Activated naive CD8-positive, alpha-beta T cell treated with anti-CD3 and anti-CD28 coated beads, Interleukin-2, amount 10 ng/mL, durations not matched to agents 7 days and 5 days (primary cell): ENCODE measurements around the gene XXYLT1. TPM values are rescaled to one million over a fixed set of nuclear protein-coding genes. Genes with fewer than 3 reads are reported as not detected.

Experiments
- ATAC-seq: fragments of 150-1000 bp; cut with Tn5 transposase; one replicate; pipeline ENCODE4 v1.10.0; 2021; ENCODE audit warnings: low read depth, moderate library complexity
- POLR2A ChIA-PET: fragments of 350-600 bp; sonication (Branson Sonifier 250); formaldehyde crosslinking; loops from one replicate; lab custom pipeline; 2021; ENCODE audit warnings: antibody characterized with exemption; lab: Charles Lee
- DNase-seq: peaks from one replicate; pipeline ENCODE4 v3.0.0; 2021
- H3K27ac Mint-ChIP-seq: one replicate; pipeline ENCODE4 v1.8.0; 2022; ENCODE audit warnings: mild to moderate bottlenecking, mixed read lengths
- H3K27me3 Mint-ChIP-seq: one replicate; pipeline ENCODE4 v1.8.0; 2022; ENCODE audit warnings: mild to moderate bottlenecking, moderate library complexity, mixed read lengths
- H3K36me3 Mint-ChIP-seq: one replicate; pipeline ENCODE4 v1.8.0; 2021; ENCODE audit warnings: mild to moderate bottlenecking, mixed read lengths
- H3K4me1 Mint-ChIP-seq: one replicate; pipeline ENCODE4 v1.8.0; 2021; ENCODE audit warnings: mixed read lengths
- H3K4me3 Mint-ChIP-seq: one replicate; pipeline ENCODE4 v1.8.0; 2022; ENCODE audit warnings: mild to moderate bottlenecking, moderate library complexity, mixed read lengths
- H3K9me3 Mint-ChIP-seq: one replicate; pipeline ENCODE4 v1.8.0; 2021; ENCODE audit warnings: mixed read lengths
- total RNA-seq, 2 experiments: library from RNA; stranded (reverse); gene quantifications; one replicate each; pipeline ENCODE4 v1.2.3, GENCODE V29; 2021

The XXYLT1 gene
- total RNA-seq, 2 experiments from 2014 or later = 6.8 to 8.3 TPM

- no peaks in the 10 kb centered on the region for H3K27me3 Mint-ChIP-seq
- POLR2A ChIA-PET = no interaction called here
- ATAC-seq (no peak), DNase-seq (peak; percentile 16)
- H3K36me3 Mint-ChIP-seq = no peaks in the 10 kb centered on the region
- H3K4me3 Mint-ChIP-seq = peak overlapping the region; percentile 58
- no peaks in the 10 kb centered on the region for H3K9me3 Mint-ChIP-seq
- H3K27ac Mint-ChIP-seq = no peak overlapping the region
- H3K4me1 Mint-ChIP-seq = peaks cover 1% of the 10 kb centered on the region
These were observed 183.6 kb downstream of the XXYLT1 start for GRCh38 chr3:195087328-195087727.

- Mint-ChIP-seq H3K27me3 (no peaks in the 10 kb centered on the region), H3K36me3 (no peaks in the 10 kb centered on the region), H3K9me3 (no peaks in the 10 kb centered on the region), H3K4me3 (no peak overlapping the region), H3K4me1 (peaks cover 1% of the 10 kb centered on the region), H3K27ac (no peak overlapping the region)
- ATAC-seq = no peak
- POLR2A ChIA-PET = no interaction called here
- DNase-seq = peak; percentile 18
These were observed 184.1 kb downstream of the XXYLT1 start for GRCh38 chr3:195086885-195087284.

DNA sequence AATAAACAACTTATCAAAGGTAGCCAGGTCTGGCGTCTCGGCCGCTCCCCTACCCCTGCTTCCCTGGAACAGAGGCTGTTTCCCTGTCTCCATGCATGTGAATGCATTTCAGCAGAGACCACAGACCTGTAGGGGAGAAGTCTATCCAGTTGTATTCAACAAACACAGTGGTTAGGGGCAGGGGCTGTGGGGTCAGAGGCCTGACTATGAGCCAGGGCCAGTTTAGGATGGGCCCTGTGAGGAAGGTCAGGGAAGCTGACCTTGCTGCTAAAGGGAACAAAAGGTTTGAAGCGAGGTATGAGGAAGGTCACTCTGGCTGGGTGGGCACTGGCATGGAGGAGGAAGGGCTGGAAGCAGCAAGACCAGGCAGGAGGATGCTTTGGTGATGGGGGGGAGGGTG is 184.6 kb downstream of the XXYLT1 start:
- H3K9me3 Mint-ChIP-seq = no peaks in the 10 kb centered on the region
- H3K27ac Mint-ChIP-seq = no peak overlapping the region
- ATAC-seq (no peak), DNase-seq (peak; percentile 12)
- no peak overlapping the region for H3K4me3 Mint-ChIP-seq
- no peaks in the 10 kb centered on the region for H3K27me3 Mint-ChIP-seq
- H3K36me3 Mint-ChIP-seq = no peaks in the 10 kb centered on the region
- POLR2A ChIA-PET = no interaction called here
- H3K4me1 Mint-ChIP-seq = peaks cover 1% of the 10 kb centered on the region

- Mint-ChIP-seq H3K9me3 (no peaks in the 10 kb centered on the region), H3K4me1 (peaks cover 1% of the 10 kb centered on the region), H3K4me3 (no peak overlapping the region), H3K36me3 (no peaks in the 10 kb centered on the region), H3K27me3 (no peaks in the 10 kb centered on the region), H3K27ac (no peak overlapping the region)
- ATAC-seq (no peak), DNase-seq (peak; percentile 15)
- POLR2A ChIA-PET = no interaction called here
These were observed 185.4 kb downstream of the XXYLT1 start for GRCh38 chr3:195085356-195086130.

DNA sequence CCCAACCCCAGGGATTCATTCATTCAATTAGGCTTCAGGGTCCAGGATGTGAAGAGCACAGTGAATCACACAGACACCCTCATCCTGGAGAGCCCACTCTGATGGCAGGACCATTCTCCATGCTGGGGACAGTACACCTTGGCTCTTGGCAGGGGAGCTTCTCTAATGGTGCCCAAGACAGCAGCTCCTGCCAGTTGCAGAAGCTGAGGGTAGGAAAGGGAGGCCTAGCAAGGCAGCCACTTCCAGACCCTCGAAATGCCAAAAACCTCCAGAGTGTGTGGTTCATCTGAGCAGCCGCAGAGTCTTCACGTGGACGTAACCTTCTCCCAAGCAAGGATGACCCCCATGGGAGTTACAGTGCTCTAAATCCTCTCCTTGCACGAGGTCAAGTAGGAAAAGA is 186.2 kb downstream of the XXYLT1 start:
- no peaks in the 10 kb centered on the region for H3K36me3 Mint-ChIP-seq
- no peak overlapping the region for H3K4me3 Mint-ChIP-seq
- H3K9me3 Mint-ChIP-seq = no peaks in the 10 kb centered on the region
- peaks cover 3% of the 10 kb centered on the region for H3K4me1 Mint-ChIP-seq
- DNase-seq (no peak), ATAC-seq (no peak)
- POLR2A ChIA-PET = no interaction called here
- H3K27me3 Mint-ChIP-seq = no peaks in the 10 kb centered on the region
- no peak overlapping the region for H3K27ac Mint-ChIP-seq

GRCh38 chr3:195083659-195084058 is 187.3 kb downstream of the XXYLT1 start:
- no peak for DNase-seq
- POLR2A ChIA-PET = no interaction called here
- Mint-ChIP-seq H3K36me3 (no peaks in the 10 kb centered on the region), H3K27ac (no peak overlapping the region), H3K9me3 (no peaks in the 10 kb centered on the region), H3K27me3 (no peaks in the 10 kb centered on the region), H3K4me3 (no peak overlapping the region), H3K4me1 (peaks cover 6% of the 10 kb centered on the region)
- ATAC-seq = no peak

DNA sequence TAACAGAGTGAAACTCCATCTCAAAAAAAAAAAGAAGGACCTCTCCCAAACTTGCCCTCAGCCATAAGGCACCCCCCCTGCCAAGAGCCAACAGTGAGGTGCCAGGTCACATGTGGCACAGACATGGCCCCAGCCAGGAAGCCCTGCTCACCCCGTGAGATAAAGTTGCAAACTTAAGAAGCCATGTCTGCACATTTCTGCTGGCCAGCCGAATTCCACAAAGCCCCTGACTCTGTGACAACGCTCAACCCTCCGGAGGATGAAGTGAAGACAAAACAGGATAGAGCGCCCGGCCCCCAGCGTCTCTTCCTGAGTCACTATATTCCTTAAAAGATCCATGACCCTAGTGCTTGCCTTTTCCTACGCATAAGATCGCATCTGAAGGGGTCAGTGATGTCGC is 188.1 kb downstream of the XXYLT1 start:
- POLR2A ChIA-PET = no interaction called here
- no peaks in the 10 kb centered on the region for H3K27me3 Mint-ChIP-seq
- DNase-seq = no peak
- H3K4me3 Mint-ChIP-seq = no peak overlapping the region
- peaks cover 6% of the 10 kb centered on the region for H3K4me1 Mint-ChIP-seq
- no peak overlapping the region for H3K27ac Mint-ChIP-seq
- no peak for ATAC-seq
- H3K36me3 Mint-ChIP-seq = no peaks in the 10 kb centered on the region
- H3K9me3 Mint-ChIP-seq = no peaks in the 10 kb centered on the region

DNA sequence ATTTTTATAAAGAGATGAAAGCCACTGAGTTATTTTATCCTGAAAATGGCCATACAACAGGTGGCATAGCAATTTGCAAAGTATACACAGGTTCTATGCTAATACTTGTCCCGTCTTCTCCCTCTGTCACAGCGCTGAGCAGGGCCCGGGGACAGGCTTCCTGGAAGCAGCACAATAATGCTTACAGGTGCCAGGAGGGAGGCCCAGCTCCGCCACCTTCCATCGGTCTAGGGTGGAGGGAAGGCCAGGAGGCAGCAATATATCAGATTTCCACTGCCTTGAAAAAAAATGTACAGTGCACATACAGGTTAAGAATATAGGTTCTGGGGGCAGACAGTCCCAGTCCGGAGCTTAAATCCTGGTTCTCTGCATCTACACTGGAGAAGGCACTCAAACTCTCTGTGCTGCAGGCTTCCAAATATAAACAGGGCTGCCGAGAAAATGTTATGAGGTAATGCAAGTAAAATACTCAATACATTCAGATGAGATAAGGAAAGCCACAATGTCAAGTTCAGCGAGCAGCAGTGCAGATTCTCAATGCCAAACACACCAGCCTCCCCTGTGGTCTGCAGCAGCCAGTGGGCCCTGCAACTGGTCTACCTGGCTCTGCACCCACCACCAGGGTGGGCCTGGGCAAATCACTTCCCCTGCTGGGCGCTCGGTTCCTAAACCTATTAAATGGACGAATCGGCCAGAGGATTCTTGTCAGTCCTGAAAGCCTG is 189.6 kb downstream of the XXYLT1 start:
- no peak for ATAC-seq
- Mint-ChIP-seq H3K4me3 (no peak overlapping the region), H3K27ac (no peak overlapping the region), H3K36me3 (no peaks in the 10 kb centered on the region), H3K4me1 (peaks cover 5% of the 10 kb centered on the region), H3K27me3 (no peaks in the 10 kb centered on the region), H3K9me3 (no peaks in the 10 kb centered on the region)
- POLR2A ChIA-PET = no interaction called here
- no peak for DNase-seq

DNA sequence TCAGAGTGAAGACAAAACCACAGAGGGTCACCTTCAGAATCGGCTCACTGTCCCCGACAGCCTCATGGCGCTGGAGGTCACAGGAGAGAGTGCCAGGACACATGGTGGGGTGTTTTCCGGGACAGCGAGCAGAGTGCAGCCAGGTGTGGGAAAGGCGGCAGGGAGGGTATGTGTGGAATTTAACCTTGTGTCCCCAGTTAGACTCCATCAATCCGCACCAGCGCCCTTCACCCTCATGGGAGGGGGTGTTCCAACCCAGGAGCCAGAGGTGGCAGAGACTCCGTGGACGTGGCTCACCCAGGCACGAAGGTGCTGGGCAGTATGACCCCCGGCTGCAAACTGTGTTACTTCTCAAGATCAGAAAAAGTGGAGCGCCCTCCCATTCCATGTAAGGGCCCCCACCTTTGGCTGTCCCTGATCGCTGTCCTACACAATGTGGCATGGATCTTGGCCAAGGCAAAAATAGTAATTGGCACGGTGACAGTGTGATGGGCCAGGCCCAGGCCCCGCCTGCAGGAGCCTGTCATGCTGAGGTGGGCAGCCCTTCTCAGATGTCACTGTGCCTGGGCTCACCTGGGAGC is 190.3 kb downstream of the XXYLT1 start:
- H3K36me3 Mint-ChIP-seq = no peaks in the 10 kb centered on the region
- no peak overlapping the region for H3K4me3 Mint-ChIP-seq
- H3K4me1 Mint-ChIP-seq = peaks cover 5% of the 10 kb centered on the region
- H3K27ac Mint-ChIP-seq = no peak overlapping the region
- H3K27me3 Mint-ChIP-seq = no peaks in the 10 kb centered on the region
- DNase-seq = no peak
- ATAC-seq = no peak
- POLR2A ChIA-PET = no interaction called here
- no peaks in the 10 kb centered on the region for H3K9me3 Mint-ChIP-seq

- no peak overlapping the region for H3K4me3 Mint-ChIP-seq
- peaks cover 5% of the 10 kb centered on the region for H3K4me1 Mint-ChIP-seq
- DNase-seq (no peak), ATAC-seq (no peak)
- H3K36me3 Mint-ChIP-seq = no peaks in the 10 kb centered on the region
- no peaks in the 10 kb centered on the region for H3K9me3 Mint-ChIP-seq
- no peaks in the 10 kb centered on the region for H3K27me3 Mint-ChIP-seq
- POLR2A ChIA-PET = no interaction called here
- H3K27ac Mint-ChIP-seq = no peak overlapping the region
These were observed 190.8 kb downstream of the XXYLT1 start for GRCh38 chr3:195080125-195080524.

- H3K4me1 Mint-ChIP-seq = peaks cover 5% of the 10 kb centered on the region
- no peak overlapping the region for H3K4me3 Mint-ChIP-seq
These were observed 191.3 kb downstream of the XXYLT1 start for GRCh38 chr3:195079636-195080035.

DNA sequence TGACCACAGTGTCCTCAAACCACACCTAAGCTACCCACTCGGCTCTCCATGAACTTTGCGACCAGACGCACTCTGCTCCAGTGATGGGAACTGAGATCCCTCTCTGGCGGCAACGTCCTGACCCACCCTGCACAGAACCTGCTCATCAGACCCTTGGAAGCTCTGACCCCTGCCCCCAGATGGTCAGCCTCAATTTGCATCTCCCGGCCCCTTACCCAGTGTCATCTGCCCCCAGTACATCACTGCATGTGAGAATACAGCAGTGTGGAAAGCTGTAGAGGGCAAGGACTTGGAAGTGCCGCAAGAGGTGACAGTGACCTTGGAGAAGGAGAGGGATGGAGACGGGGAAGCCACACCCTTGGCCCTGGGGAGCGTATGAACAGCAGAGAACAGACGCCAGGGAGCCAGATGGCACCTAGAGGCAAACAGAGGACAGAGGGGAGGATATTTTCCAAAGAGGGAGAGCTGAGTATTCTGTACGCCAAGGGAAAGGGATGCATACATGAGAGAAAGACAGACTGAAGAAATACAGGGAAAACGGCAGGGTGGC is 192.0 kb downstream of the XXYLT1 start:
- Mint-ChIP-seq H3K27ac (no peak overlapping the region), H3K4me3 (no peak overlapping the region), H3K4me1 (peaks cover 5% of the 10 kb centered on the region), H3K27me3 (no peaks in the 10 kb centered on the region), H3K36me3 (no peaks in the 10 kb centered on the region), H3K9me3 (no peaks in the 10 kb centered on the region)
- POLR2A ChIA-PET = no interaction called here
- ATAC-seq (no peak), DNase-seq (no peak)

More at GRCh38 chr3:195079636-195080035, 191.3 kb downstream of the XXYLT1 start:
- ATAC-seq (no peak), DNase-seq (no peak)
- Mint-ChIP-seq H3K27ac (no peak overlapping the region), H3K27me3 (no peaks in the 10 kb centered on the region), H3K36me3 (no peaks in the 10 kb centered on the region), H3K9me3 (no peaks in the 10 kb centered on the region)
- POLR2A ChIA-PET = no interaction called here

DNA sequence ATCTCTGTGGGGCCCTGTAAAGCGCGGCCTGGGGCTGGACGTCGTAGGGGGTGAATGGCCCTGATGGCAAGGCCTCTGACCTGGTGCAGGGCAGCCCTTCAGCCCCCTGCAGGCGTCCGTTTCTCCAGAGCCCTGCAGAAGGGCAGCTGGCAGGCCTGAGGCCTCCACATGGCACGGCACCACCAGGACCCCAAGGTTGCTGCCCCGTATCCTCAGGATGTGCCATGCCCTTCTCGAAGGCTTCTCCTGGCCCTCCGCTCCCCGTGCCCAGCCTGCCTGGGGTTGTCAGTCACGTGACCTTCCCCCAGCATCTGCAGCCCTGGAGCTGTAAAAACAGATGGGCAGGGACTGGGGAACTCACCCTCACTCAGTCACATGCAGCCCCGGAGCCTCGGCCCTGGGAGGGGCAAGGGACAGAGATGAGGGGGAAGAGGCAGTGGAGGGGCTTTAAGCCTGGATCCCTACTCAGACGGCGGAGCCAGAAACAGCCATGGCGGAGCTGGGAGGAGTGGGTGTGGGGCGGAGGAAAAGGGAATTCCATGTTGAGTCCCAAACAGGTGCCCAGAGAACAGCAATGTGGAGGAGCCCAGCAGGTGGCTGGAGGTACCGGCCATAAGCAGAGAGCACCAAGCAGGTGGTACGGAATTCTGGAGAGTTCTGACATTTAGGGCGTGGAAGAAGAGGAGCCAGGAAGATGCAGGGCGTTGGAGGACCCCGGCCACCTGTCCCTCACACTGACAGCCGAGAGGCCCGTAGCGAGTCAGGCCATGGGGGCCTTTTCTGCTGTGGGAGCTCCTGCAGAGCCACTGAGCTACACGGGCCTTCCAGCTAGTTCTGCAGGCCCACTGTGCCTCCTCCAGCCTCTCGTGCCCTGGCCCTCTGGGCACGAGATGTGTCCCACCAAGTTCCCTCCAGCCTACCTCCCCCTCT is 193.1 kb downstream of the XXYLT1 start:
- Mint-ChIP-seq H3K27ac (no peak overlapping the region), H3K9me3 (no peaks in the 10 kb centered on the region)

More for the DNA sequence above, 193.1 kb downstream of the XXYLT1 start:
- no peak for ATAC-seq
- H3K4me1 Mint-ChIP-seq = peaks cover 5% of the 10 kb centered on the region
- no peak overlapping the region for H3K4me3 Mint-ChIP-seq
- DNase-seq = no peak
- H3K27me3 Mint-ChIP-seq = no peaks in the 10 kb centered on the region
- no peaks in the 10 kb centered on the region for H3K36me3 Mint-ChIP-seq
- POLR2A ChIA-PET = no interaction called here
